Adrenal gland (tissue), 12 donors: ENCODE measurements around the gene M6PR. TPM values are rescaled to one million over a fixed set of nuclear protein-coding genes. Genes with fewer than 3 reads are reported as not detected.

Source experiments
- DNase-seq, 7 donors: peaks; one replicate each; pipeline ENCODE4 v3.0.0-alpha.2; 2019 to 2020
- H3K27ac ChIP-seq, 5 donors: fragments of 200-600 bp; sonication (generic) in 4 of 5; 1 replicate in 3 of 5; 2 replicates in 2 of 5; pipeline versions ENCODE4 v1.5.1 to v1.8.0; 2016 to 2020; ENCODE audit warnings: mild to moderate bottlenecking in 1 of 5
- H3K27me3 ChIP-seq: fragments of 200-600 bp; 2 replicates; pipeline ENCODE4 v1.8.0; 2021
- H3K36me3 ChIP-seq, 2 donors: fragments of 200-600 bp; replicated peaks in 1 of 2; 1 replicate in 1 of 2; 2 replicates in 1 of 2; pipeline versions ENCODE4 v1.5.1 to v1.8.0; 2018 to 2022
- H3K4me1 ChIP-seq, 2 donors: fragments of 200-600 bp; replicated peaks in 1 of 2; 1 replicate in 1 of 2; 2 replicates in 1 of 2; pipeline versions ENCODE4 v1.5.1 to v1.8.0; 2018 to 2021
- H3K4me3 ChIP-seq, 4 donors: fragments of 200-600 bp; sonication (generic) in 3 of 4; one replicate each; pipeline ENCODE4 v1.5.1; 2016 to 2018
- H3K9me3 ChIP-seq, 3 donors: fragments of 200-600 bp; sonication (generic) in 1 of 3; replicated peaks in 1 of 3; 1 replicate in 2 of 3; 2 replicates in 1 of 3; pipeline versions ENCODE4 v1.5.1 to v1.8.0; 2016 to 2021
- POLR2A ChIP-seq, 2 donors: fragments of 450-650 bp; IDR thresholded peaks; one replicate each; pipeline ENCODE4 v1.6.1; 2017; ENCODE audit warnings: antibody characterized with exemption in 2 of 2, mild to moderate bottlenecking in 2 of 2, moderate library complexity in 1 of 2
- WGBS, 4 donors: extraction: QIAGEN DNeasy Blood & Tissue Kit in 2 of 4; methylation state at CpG; one replicate each; pipeline versions ENCODE4 v1.1.5 to v1.1.7; 2013 to 2017; 5-methylcytosine and 5-hydroxymethylcytosine counted together
- intact Hi-C, 2 donors: fragments of 100-400 bp; cut with DNase I; formaldehyde crosslinking; loops; one replicate each; pipeline versions ENCODE4 v1.14.1 to v1.15.0; 2022 to 2023
- polyA plus RNA-seq, 3 donors: library from polyadenylated mRNA; stranded (reverse); fragments of 200-250 nt in 2 of 3; fragments of 350-450 nt in 1 of 3; fragmentation: Illumina TruSeq in 1 of 3; extraction: RNeasy Lipid Tissue Mini Kit (QIAGEN cat#74804) in 1 of 3; gene quantifications; one replicate each; pipeline ENCODE4 v1.2.3, GENCODE V29; 2013 to 2014
- total RNA-seq, 9 donors: library from RNA; depleted of rRNA in 4 of 9; stranded (reverse); fragments of >200 nt in 4 of 9; fragments of 120-200 nt in 1 of 9; fragmentation: NEBNext Ultra II Directional in 1 of 9; extraction: Animal tissue kit (Norgen Biotek cat#: 25700) in 1 of 9; gene quantifications; one replicate each; pipeline versions ENCODE4 v1.1.0 to v1.2.4, GENCODE V29; 2013 to 2023
- TF ChIP-seq, protein P1 (sequence below), 6 experiments: fragments of 450-650 bp in 4 of 6; fragments of 200-600 bp in 2 of 6; sonication (generic) in 1 of 6; IDR thresholded peaks; 1 replicate in 5 of 6; 2 replicates in 1 of 6; pipeline versions ENCODE4 v1.5.1 to v1.8.0; 2016 to 2021; ENCODE audit warnings: antibody characterized with exemption in 6 of 6, mild to moderate bottlenecking in 2 of 6, moderate library complexity in 1 of 6
- donor health status: healthy with polysubstance abuse.
- donor health status: Bipolar disorder and iron deficiency.
- donor health status: DM: yes; HTN: yes; CAD: no.
- donor health status: DM: no; HTN: no; CAD: no.
- donor health status: DM: no; HTN: no; CAD: no.
- donor health status: DM: yes; HTN: yes; CAD: no.

The M6PR gene
- total and polyA plus RNA-seq, 12 donors = 48.8 to 194 (median 135) TPM

DNA sequence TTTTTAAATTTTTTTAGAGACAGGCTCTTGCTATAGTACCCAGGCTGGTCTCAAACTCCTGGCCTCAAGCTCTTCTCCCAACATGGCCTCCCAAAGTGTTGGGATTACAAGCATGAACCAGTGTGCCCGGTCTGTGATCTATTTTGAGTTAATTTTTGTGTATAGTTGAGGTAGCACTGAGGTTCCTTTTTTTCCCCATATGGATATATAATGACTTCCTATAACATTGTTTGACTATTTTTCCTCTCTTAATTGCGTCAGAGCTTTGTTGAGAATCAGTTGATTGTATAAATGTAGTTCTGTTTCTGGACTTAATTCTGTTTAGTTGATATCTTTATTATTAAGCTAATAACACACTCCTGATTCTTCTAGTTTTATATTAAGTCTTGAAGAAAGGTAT, 8.6 kb upstream of the M6PR start:
- H3K9me3 ChIP-seq = no peaks in the 10 kb centered on the region
- WGBS, 4 donors = 39 to 80% (median 64%) methylated on average over 2 of the region's 2 CpGs
- no peaks in the 10 kb centered on the region for H3K36me3 ChIP-seq
- no peak for DNase-seq
- TF ChIP-seq, protein P1, sequence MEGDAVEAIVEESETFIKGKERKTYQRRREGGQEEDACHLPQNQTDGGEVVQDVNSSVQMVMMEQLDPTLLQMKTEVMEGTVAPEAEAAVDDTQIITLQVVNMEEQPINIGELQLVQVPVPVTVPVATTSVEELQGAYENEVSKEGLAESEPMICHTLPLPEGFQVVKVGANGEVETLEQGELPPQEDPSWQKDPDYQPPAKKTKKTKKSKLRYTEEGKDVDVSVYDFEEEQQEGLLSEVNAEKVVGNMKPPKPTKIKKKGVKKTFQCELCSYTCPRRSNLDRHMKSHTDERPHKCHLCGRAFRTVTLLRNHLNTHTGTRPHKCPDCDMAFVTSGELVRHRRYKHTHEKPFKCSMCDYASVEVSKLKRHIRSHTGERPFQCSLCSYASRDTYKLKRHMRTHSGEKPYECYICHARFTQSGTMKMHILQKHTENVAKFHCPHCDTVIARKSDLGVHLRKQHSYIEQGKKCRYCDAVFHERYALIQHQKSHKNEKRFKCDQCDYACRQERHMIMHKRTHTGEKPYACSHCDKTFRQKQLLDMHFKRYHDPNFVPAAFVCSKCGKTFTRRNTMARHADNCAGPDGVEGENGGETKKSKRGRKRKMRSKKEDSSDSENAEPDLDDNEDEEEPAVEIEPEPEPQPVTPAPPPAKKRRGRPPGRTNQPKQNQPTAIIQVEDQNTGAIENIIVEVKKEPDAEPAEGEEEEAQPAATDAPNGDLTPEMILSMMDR (IDR thresholded peaks at IDR 0.05) = no peak
- TF ChIP-seq POLR2A (IDR thresholded peaks at IDR 0.05) = no peak
- no peaks in the 10 kb centered on the region for H3K27me3 ChIP-seq
- no peaks in the 10 kb centered on the region for H3K4me1 ChIP-seq
- no peak overlapping the region for H3K27ac ChIP-seq
- intact Hi-C loops = loop anchor here in 1 of 2 donors (10.0 kb wide), 1 partner anchor 77 kb away; no protein-coding TSS in a partner anchor
- H3K4me3 ChIP-seq = no peak overlapping the region

DNA sequence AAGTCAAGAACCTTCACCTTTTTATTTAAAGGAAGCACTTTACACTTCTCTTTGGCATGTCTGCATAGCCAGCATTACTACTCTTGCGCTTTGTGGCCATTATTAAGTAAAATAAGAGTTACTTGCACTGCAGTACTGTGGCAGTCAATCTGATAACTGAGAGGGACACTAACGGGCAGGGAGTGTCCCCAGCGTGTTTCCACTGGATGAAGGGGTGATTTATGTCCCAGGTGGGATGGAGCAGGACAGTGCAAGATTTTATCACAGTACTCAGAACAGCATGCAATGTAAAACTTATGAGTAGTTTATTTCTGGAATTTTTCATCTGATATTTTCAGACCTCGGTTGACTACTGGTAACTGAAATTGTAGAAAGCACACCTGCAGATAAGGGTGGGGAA, 8.1 kb upstream of the M6PR start:
- no peak overlapping the region for H3K4me3 ChIP-seq
- H3K27ac ChIP-seq = no peak overlapping the region
- no peak for DNase-seq
- H3K36me3 ChIP-seq = no peaks in the 10 kb centered on the region
- no peak for TF ChIP-seq POLR2A (IDR thresholded peaks at IDR 0.05)
- TF ChIP-seq, protein P1 (IDR thresholded peaks at IDR 0.05) = no peak
- no peaks in the 10 kb centered on the region for H3K27me3 ChIP-seq
- no peaks in the 10 kb centered on the region for H3K4me1 ChIP-seq
- WGBS, 4 donors = 74 to 83% (median 78%) methylated on average over 4 of the region's 4 CpGs
- intact Hi-C loops = loop anchor here in 1 of 2 donors (10.0 kb wide), 1 partner anchor 77 kb away; no protein-coding TSS in a partner anchor
- no peaks in the 10 kb centered on the region for H3K9me3 ChIP-seq

DNA sequence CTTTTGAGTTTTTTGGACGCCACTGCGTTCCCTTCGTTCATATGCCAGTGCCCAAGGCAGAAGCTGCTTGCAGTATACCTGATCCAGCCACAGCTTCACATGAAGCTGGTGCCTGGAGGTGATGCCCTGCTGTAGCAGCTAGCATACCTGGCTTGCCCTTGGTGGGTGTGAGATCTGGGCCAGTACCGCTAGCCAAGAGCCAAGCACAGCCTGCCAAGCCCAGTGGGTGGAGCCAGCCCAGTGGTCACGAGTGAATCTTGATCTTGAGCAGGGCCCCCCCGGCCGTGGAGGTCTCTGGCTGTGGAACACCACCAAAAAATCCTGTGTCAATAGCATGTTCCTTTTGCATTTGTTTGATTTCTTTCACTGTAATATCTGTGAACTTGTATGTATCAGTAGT, 7.3 kb upstream of the M6PR start:
- Histone ChIP-seq H3K27ac (no peak overlapping the region), H3K36me3 (no peaks in the 10 kb centered on the region), H3K27me3 (no peaks in the 10 kb centered on the region), H3K9me3 (no peaks in the 10 kb centered on the region), H3K4me1 (no peaks in the 10 kb centered on the region), H3K4me3 (no peak overlapping the region)
- 86 to 95% (median 90%) methylated on average over 6 to 7 of the region's 7 CpGs for WGBS, 4 donors
- intact Hi-C loops = loop anchor here in 1 of 2 donors (10.0 kb wide), 1 partner anchor 78 kb away; no protein-coding TSS in a partner anchor
- TF ChIP-seq, protein P1 (IDR thresholded peaks at IDR 0.05) = no peak
- TF ChIP-seq POLR2A (IDR thresholded peaks at IDR 0.05) = no peak
- DNase-seq = no peak

DNA sequence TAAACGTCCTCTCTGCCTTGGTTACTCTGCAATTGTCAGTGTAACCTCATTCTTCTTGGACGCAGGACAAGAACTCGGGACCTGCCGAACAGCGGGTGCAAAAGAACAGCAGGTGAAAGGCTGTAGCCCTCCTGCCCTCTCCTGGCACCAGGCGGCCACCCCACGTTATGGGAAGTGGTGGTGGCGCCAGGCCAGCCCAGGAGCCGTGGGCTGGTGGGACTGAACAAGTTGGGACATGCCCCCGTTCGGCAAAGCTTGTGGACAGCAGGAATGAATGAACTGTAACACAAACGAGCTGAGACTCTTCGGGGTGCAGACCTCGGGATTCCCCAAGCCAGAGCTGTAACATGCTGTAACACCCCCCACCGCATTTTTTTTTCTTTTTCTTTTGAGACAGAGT, 6.6 kb upstream of the M6PR start:
- H3K36me3 ChIP-seq = no peaks in the 10 kb centered on the region
- H3K4me3 ChIP-seq = no peak overlapping the region
- TF ChIP-seq, protein P1 (IDR thresholded peaks at IDR 0.05) = no peak
- TF ChIP-seq POLR2A (IDR thresholded peaks at IDR 0.05) = no peak
- H3K27me3 ChIP-seq = no peaks in the 10 kb centered on the region
- DNase-seq = no peak
- H3K4me1 ChIP-seq = peaks cover 2% of the 10 kb centered on the region in 2 donors
- no peak overlapping the region for H3K27ac ChIP-seq
- no peaks in the 10 kb centered on the region for H3K9me3 ChIP-seq
- WGBS, 4 donors = 85 to 97% (median 94%) methylated on average over 15 of the region's 15 CpGs
- intact Hi-C loops = loop anchor here in 1 of 2 donors (10.0 kb wide), 1 partner anchor 79 kb away; no protein-coding TSS in a partner anchor
